ENCODE measurements around the gene OR5M3. TPM values are rescaled to one million over a fixed set of nuclear protein-coding genes. Genes with fewer than 3 reads are reported as not detected.

Gene OR5M3
- total and polyA plus RNA-seq, 2 of the 4 experiments (the other 2 are of a cell fraction), result not detected

DNA sequence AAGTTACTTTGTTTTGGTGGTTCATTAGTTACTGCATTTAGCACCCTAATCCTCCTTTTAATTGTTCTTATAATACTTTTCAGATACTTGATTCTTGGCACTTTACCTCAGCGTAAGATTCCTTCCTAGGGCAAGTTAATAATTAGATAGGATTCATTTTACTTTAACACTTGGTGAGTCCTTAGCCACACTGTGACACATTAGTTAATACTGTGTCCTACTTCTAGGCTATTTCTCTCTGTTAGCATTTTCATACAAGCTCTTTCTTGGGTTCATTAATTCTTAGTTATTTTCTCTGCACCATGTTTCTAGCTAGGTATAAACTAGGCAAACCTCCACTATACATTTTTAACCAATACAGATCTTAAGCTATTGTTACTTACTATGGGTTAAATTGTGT is 16.1 kb downstream of the OR5M3 start:
- in situ Hi-C loops (cut with MboI; ENCODE audit: low sequenced_read_pairs), result no loop called here
- Histone ChIP-seq H3K79me1 (ENCODE audit: low read depth in 1 of 2, low read length in 2 of 2) (no peaks in the 10 kb centered on the region), H3K27ac (ENCODE audit: insufficient read depth, low read length) (no peak overlapping the region), H2BK20ac (ENCODE audit: low read depth, low read length) (no peak overlapping the region), H4K91ac (ENCODE audit: insufficient read depth, low read depth, low read length) (no peak overlapping the region), H2BK15ac (ENCODE audit: low read depth, low read length) (no peak overlapping the region), H3K56ac (ENCODE audit: extremely low read depth, insufficient read depth, low read length) (no peak overlapping the region), H2BK120ac (ENCODE audit: low read depth, low read length) (no peak overlapping the region), H2AFZ (replicated peaks; ENCODE audit: low read length, poor library complexity) (no peak overlapping the region), H2AK5ac (ENCODE audit: low read depth, low read length) (no peak overlapping the region), H3K4me1 (ENCODE audit: control insufficient read depth, insufficient read depth, low read length) (no peaks in the 10 kb centered on the region), H3K4me3 (ENCODE audit: insufficient read depth, low read depth, low read length) (no peak overlapping the region), H3K9me3 (ENCODE audit: control insufficient read depth, insufficient read depth, low read length) (peaks cover 5% of the 10 kb centered on the region; the same call in 1 of the 2 replicates), H4K8ac (ENCODE audit: low read depth in 2 of 2, low read length in 2 of 2) (no peak overlapping the region), H3K14ac (replicated peaks; ENCODE audit: low read depth, low read length) (no peak overlapping the region), H2BK5ac (ENCODE audit: low read depth, low read length, poor library complexity, severe bottlenecking) (no peak overlapping the region), H3K27me3 (ENCODE audit: control insufficient read depth, insufficient read depth, low read length) (no peaks in the 10 kb centered on the region), H3K23ac (ENCODE audit: low read depth, low read length) (no peak overlapping the region), H2AK9ac (replicated peaks; ENCODE audit: low read depth, low read length, poor library complexity) (no peak overlapping the region), H3K18ac (ENCODE audit: low read depth, low read length) (no peak overlapping the region), H4K5ac (ENCODE audit: low read depth, low read length) (no peak overlapping the region), H3K4me2 (ENCODE audit: low read depth, low read length) (no peak overlapping the region), H3K36me3 (ENCODE audit: control insufficient read depth, insufficient read depth, low read length) (no peaks in the 10 kb centered on the region), H4K20me1 (ENCODE audit: insufficient read depth, low read length) (no peaks in the 10 kb centered on the region), H3K9ac (ENCODE audit: low read depth, low read length) (no peak overlapping the region), H3K9me1 (ENCODE audit: insufficient read depth, low read length) (no peaks in the 10 kb centered on the region), H3K4ac (ENCODE audit: low read depth, low read length) (no peak overlapping the region)
- dilution Hi-C loops (cut with HindIII; ENCODE audit: low sequenced_read_pairs, unreplicated experiment), result no loop called here
- CTCF ChIA-PET, result no interaction called here
- no peak for DNase-seq
- POLR2A ChIA-PET (ENCODE audit: unreplicated experiment), result no interaction called here
- no CpG with 5 or more reads among the region's 1 CpG for WGBS, 2 experiments (ENCODE audit: extremely low coverage in 2 of 2, insufficient read length in 1 of 2)
- BruUV-seq (replicated peaks), result no TSS peak
- no peak for ATAC-seq (ENCODE audit: low read depth)
- intact Hi-C loops (cut with micrococcal nuclease), result no loop called here
- TF ChIP-seq MAFK (IDR thresholded peaks at IDR 0.05; ENCODE audit: low read depth, low read length) (no peak), POLR2A (IDR thresholded peaks at IDR 0.05; ENCODE audit: low read depth, low read length) (no peak), MXI1 (IDR thresholded peaks at IDR 0.05; ENCODE audit: borderline replicate concordance, low read depth, low read length) (no peak), CHD1 (IDR thresholded peaks at IDR 0.05; ENCODE audit: low read depth, low read length) (no peak), SMC3 (IDR thresholded peaks at IDR 0.05; ENCODE audit: low read depth, low read length) (no peak), RAD21 (IDR thresholded peaks at IDR 0.05; ENCODE audit: low read length) (no peak), BHLHE40 (IDR thresholded peaks at IDR 0.05; ENCODE audit: low read depth, low read length) (no peak), RCOR1 (IDR thresholded peaks at IDR 0.05; ENCODE audit: insufficient replicate concordance, low read length) (no peak), FOS (IDR thresholded peaks at IDR 0.05; ENCODE audit: low read depth, low read length) (no peak)
- TF ChIP-seq, protein P1, sequence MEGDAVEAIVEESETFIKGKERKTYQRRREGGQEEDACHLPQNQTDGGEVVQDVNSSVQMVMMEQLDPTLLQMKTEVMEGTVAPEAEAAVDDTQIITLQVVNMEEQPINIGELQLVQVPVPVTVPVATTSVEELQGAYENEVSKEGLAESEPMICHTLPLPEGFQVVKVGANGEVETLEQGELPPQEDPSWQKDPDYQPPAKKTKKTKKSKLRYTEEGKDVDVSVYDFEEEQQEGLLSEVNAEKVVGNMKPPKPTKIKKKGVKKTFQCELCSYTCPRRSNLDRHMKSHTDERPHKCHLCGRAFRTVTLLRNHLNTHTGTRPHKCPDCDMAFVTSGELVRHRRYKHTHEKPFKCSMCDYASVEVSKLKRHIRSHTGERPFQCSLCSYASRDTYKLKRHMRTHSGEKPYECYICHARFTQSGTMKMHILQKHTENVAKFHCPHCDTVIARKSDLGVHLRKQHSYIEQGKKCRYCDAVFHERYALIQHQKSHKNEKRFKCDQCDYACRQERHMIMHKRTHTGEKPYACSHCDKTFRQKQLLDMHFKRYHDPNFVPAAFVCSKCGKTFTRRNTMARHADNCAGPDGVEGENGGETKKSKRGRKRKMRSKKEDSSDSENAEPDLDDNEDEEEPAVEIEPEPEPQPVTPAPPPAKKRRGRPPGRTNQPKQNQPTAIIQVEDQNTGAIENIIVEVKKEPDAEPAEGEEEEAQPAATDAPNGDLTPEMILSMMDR (conservative IDR thresholded peaks at IDR 0.05; ENCODE audit: low read depth, low read length), result no peak
- TF ChIP-seq, protein P2, sequence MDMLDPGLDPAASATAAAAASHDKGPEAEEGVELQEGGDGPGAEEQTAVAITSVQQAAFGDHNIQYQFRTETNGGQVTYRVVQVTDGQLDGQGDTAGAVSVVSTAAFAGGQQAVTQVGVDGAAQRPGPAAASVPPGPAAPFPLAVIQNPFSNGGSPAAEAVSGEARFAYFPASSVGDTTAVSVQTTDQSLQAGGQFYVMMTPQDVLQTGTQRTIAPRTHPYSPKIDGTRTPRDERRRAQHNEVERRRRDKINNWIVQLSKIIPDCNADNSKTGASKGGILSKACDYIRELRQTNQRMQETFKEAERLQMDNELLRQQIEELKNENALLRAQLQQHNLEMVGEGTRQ (IDR thresholded peaks at IDR 0.05; ENCODE audit: low read depth, low read length), result no peak
- TF ChIP-seq, protein P3, sequence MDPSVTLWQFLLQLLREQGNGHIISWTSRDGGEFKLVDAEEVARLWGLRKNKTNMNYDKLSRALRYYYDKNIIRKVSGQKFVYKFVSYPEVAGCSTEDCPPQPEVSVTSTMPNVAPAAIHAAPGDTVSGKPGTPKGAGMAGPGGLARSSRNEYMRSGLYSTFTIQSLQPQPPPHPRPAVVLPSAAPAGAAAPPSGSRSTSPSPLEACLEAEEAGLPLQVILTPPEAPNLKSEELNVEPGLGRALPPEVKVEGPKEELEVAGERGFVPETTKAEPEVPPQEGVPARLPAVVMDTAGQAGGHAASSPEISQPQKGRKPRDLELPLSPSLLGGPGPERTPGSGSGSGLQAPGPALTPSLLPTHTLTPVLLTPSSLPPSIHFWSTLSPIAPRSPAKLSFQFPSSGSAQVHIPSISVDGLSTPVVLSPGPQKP (IDR thresholded peaks at IDR 0.05; ENCODE audit: borderline replicate concordance, low read depth, low read length), result no peak

Measured in IMR-90 (cell line).